ENCODE data around the gene CFAP221. TPM values are rescaled to one million over a fixed set of nuclear protein-coding genes. Genes with fewer than 3 reads are reported as not detected.

Gene CFAP221
- total RNA-seq, 1 experiment from 2014 or later = 0.20 TPM

DNA sequence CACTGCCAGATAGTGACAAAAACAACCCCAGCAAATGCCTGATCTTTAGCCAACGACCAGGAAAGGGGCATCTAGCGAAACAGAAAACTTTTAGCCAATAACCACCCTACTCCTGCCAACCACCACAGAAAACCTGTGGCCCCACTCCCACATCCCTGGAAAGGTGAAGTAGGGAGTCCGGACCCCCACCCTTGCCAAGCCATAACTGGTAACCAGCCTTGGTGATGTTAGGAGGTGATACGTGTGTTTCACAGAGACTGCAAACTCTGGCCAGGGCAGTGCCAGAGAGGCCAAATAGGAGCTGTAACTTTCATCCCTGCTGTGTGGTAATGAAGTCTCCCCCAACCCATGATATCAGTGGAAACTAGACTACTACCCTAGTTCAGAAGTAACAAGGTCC is 47.6 kb upstream of the CFAP221 start:
- DNase-seq = no peak
- no peak overlapping the region for H2AK5ac ChIP-seq (ENCODE audit: insufficient read length, low read length)
- H3K9me3 Mint-ChIP-seq = peaks cover 22 to 33% of the 10 kb centered on the region in 2 experiments
- peaks cover 10 to 24% (median 10%) of the 10 kb centered on the region in 3 experiments; a peak in 5 of 7 replicates for H3K36me3 Mint-ChIP-seq (ENCODE audit: insufficient read depth in 1 of 3, low read depth in 3 of 3)
- H2BK12ac ChIP-seq (ENCODE audit: insufficient read length, low read depth, low read length) = no peak overlapping the region
- H3K79me2 ChIP-seq (ENCODE audit: insufficient read depth, low read length) = no peaks in the 10 kb centered on the region
- no peak overlapping the region for H3K4ac ChIP-seq (ENCODE audit: low read depth, low read length)
- WGBS (ENCODE audit: extremely low coverage, insufficient read length, low lambda C conversion rate) = no CpG with 5 or more reads among the region's 4 CpGs
- no peak overlapping the region for H2BK5ac ChIP-seq (ENCODE audit: insufficient read length, low read length)
- H3K4me1 ChIP-seq (ENCODE audit: insufficient read depth, low read length) = peaks cover 5% of the 10 kb centered on the region
- no peak overlapping the region for H2BK120ac ChIP-seq (ENCODE audit: low read depth, low read length, poor library complexity, severe bottlenecking)
- no peak overlapping the region for H4K91ac ChIP-seq (ENCODE audit: insufficient read length, low read depth, low read length)
- no peaks in the 10 kb centered on the region for H3K79me1 ChIP-seq (ENCODE audit: insufficient read depth, low read depth, low read length, poor library complexity, severe bottlenecking)
- no peak overlapping the region for H3K14ac ChIP-seq (ENCODE audit: insufficient read depth, low read length)
- no peak overlapping the region for H3K56ac ChIP-seq (ENCODE audit: insufficient read length, low read depth, low read length)
- H3K27me3 ChIP-seq (ENCODE audit: insufficient read depth, low read length) = no peaks in the 10 kb centered on the region
- no peak overlapping the region for H3K27ac Mint-ChIP-seq
- no peaks in the 10 kb centered on the region for H3K23me2 ChIP-seq (ENCODE audit: insufficient read length, low read depth, low read length, poor library complexity, severe bottlenecking)
- H3K18ac ChIP-seq (ENCODE audit: insufficient read length, low read depth, low read length) = no peak overlapping the region
- H3K27me3 Mint-ChIP-seq (ENCODE audit: low read depth) = peaks cover 6% of the 10 kb centered on the region
- no peak overlapping the region for H4K8ac ChIP-seq (replicated peaks; ENCODE audit: insufficient read length, low read depth, low read length)
- no peaks in the 10 kb centered on the region for H3K9me3 ChIP-seq (ENCODE audit: control insufficient read depth, low read depth, low read length)
- no peak overlapping the region for H3K4me2 ChIP-seq (ENCODE audit: insufficient read depth, insufficient read length, low read length)
- H3K9ac ChIP-seq (ENCODE audit: extremely low read depth, insufficient read length, low read length) = no peak overlapping the region
- H2AFZ ChIP-seq (ENCODE audit: low read length) = no peak overlapping the region
- H3K27ac ChIP-seq (ENCODE audit: insufficient read length, low read depth, low read length) = no peak overlapping the region
- TF ChIP-seq, protein P1, sequence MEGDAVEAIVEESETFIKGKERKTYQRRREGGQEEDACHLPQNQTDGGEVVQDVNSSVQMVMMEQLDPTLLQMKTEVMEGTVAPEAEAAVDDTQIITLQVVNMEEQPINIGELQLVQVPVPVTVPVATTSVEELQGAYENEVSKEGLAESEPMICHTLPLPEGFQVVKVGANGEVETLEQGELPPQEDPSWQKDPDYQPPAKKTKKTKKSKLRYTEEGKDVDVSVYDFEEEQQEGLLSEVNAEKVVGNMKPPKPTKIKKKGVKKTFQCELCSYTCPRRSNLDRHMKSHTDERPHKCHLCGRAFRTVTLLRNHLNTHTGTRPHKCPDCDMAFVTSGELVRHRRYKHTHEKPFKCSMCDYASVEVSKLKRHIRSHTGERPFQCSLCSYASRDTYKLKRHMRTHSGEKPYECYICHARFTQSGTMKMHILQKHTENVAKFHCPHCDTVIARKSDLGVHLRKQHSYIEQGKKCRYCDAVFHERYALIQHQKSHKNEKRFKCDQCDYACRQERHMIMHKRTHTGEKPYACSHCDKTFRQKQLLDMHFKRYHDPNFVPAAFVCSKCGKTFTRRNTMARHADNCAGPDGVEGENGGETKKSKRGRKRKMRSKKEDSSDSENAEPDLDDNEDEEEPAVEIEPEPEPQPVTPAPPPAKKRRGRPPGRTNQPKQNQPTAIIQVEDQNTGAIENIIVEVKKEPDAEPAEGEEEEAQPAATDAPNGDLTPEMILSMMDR (conservative IDR thresholded peaks at IDR 0.05) = no peak
- no peaks in the 10 kb centered on the region for H4K20me1 ChIP-seq (ENCODE audit: control insufficient read depth, insufficient read depth, insufficient read length)
- H3K4me1 Mint-ChIP-seq = peaks cover 8 to 10% of the 10 kb centered on the region in 2 experiments; a peak in 3 of 4 replicates
- H3T11ph ChIP-seq (ENCODE audit: low read length) = no peak overlapping the region
- no peak overlapping the region for H2BK20ac ChIP-seq (ENCODE audit: low read depth, low read length, poor library complexity, severe bottlenecking)
- no peak overlapping the region for H3K4me3 Mint-ChIP-seq
- no peak overlapping the region for H3K23ac ChIP-seq (ENCODE audit: insufficient read length, low read depth, low read length)
- no peak overlapping the region for H2BK15ac ChIP-seq (ENCODE audit: low read depth, low read length)
- H4K5ac ChIP-seq (ENCODE audit: insufficient read length, low read depth, low read length) = no peak overlapping the region

All from H9 (cell line).